ENCODE measurements around the gene ZNF800. TPM values are rescaled to one million over a fixed set of nuclear protein-coding genes. Genes with fewer than 3 reads are reported as not detected.

ZNF800 gene
- total and polyA plus RNA-seq, 2 of the 8 experiments (the other 6 are each of a cell fraction or from before 2014, with no cell fraction given): 1.0 to 6.5 TPM

- Histone ChIP-seq H2BK12ac (ENCODE audit: low read depth, low read length) (no peak overlapping the region), H3K4ac (replicated peaks; ENCODE audit: insufficient read length, low read depth, low read length) (no peak overlapping the region), H4K5ac (ENCODE audit: insufficient read length, low read depth, low read length) (no peak overlapping the region), H3K23me2 (ENCODE audit: low read depth, low read length) (peaks cover 4% of the 10 kb centered on the region; the same call in 1 of the 2 replicates), H3K27ac (ENCODE audit: low read depth, low read length) (no peak overlapping the region), H4K8ac (ENCODE audit: extremely low read depth, insufficient read depth, low read length) (no peak overlapping the region), H3K4me1 (replicated peaks in 1 of 4; ENCODE audit: control insufficient read depth in 3 of 4, insufficient read depth in 4 of 4, low read length in 3 of 4) (no peaks in the 10 kb centered on the region), H2BK20ac (ENCODE audit: low read length) (no peak overlapping the region), H3K4me2 (ENCODE audit: insufficient read depth in 1 of 2, low read depth in 2 of 2, low read length in 2 of 2) (no peak overlapping the region), H3K56ac (replicated peaks; ENCODE audit: insufficient read length, low read depth, low read length) (no peak overlapping the region), H2AK5ac (ENCODE audit: low read depth, low read length) (no peak overlapping the region), H3K27me3 (replicated peaks in 1 of 4; ENCODE audit: control insufficient read depth in 3 of 4, extremely low read depth in 1 of 4, insufficient read depth in 3 of 4, low read length in 3 of 4) (no peaks in the 10 kb centered on the region; a peak in 1 of 7 replicates), H3K79me2 (ENCODE audit: control insufficient read depth in 1 of 2, insufficient read depth in 2 of 2, low read length in 2 of 2) (no peaks in the 10 kb centered on the region), H4K20me1 (replicated peaks in 1 of 2; ENCODE audit: control insufficient read depth in 1 of 2, insufficient read depth in 2 of 2, low read length in 2 of 2) (peaks cover 0 to 3% of the 10 kb centered on the region in 2 experiments), H2BK15ac (ENCODE audit: low read length) (no peak overlapping the region), H3K18ac (ENCODE audit: extremely low read depth, low read length) (no peak overlapping the region), H3K9ac (replicated peaks in 1 of 4; ENCODE audit: extremely low read depth in 1 of 4, low read depth in 3 of 4, low read length in 3 of 4) (no peak overlapping the region), H3K79me1 (ENCODE audit: low read depth, low read length) (no peaks in the 10 kb centered on the region), H2BK120ac (replicated peaks; ENCODE audit: low read depth, low read length) (no peak overlapping the region), H3K36me3 (ENCODE audit: control insufficient read depth in 2 of 4, insufficient read depth in 4 of 4, low read length in 3 of 4) (no peaks in the 10 kb centered on the region), H2AFZ (ENCODE audit: low read length) (no peak overlapping the region), H3K4me3 (ENCODE audit: extremely low read depth in 1 of 4, insufficient read depth in 2 of 4, low read depth in 3 of 4, low read length in 4 of 4) (no peak overlapping the region), H3K9me3 (ENCODE audit: insufficient read depth in 2 of 2, low read depth in 1 of 2, low read length in 1 of 2) (no peaks in the 10 kb centered on the region), H3K23ac (ENCODE audit: insufficient read length) (no peak overlapping the region), H2BK5ac (ENCODE audit: low read depth, low read length) (no peak overlapping the region), H3K14ac (ENCODE audit: insufficient read length) (no peak overlapping the region), H4K91ac (replicated peaks; ENCODE audit: insufficient read length, low read length) (no peak overlapping the region)
- ChIA-PET CTCF (ENCODE audit: partially characterized antibody) (interaction anchor here (1.5 kb wide), 1 partner anchor 10 kb away, joined by 3 read pairs; no protein-coding TSS in a partner anchor), POLR2A (ENCODE audit: partially characterized antibody) (no interaction called here)
- no peak for DNase-seq (ENCODE audit: low read depth in 1 of 2, low spot score in 2 of 2)
- 84% methylated on average over 2 of the region's 2 CpGs; no CpG with 5 or more reads in 1 of the 2 experiments for WGBS, 2 experiments (ENCODE audit: extremely low coverage in 1 of 2, insufficient coverage in 1 of 2, insufficient read length in 1 of 2, insufficient replicate concordance in 2 of 2, low coverage in 1 of 2, low lambda C conversion rate in 2 of 2, missing lambda C conversion rate in 1 of 2)
- FAIRE-seq: no peak
- no peak for TF ChIP-seq RXRA (IDR thresholded peaks at IDR 0.05; ENCODE audit: insufficient read depth, low read depth, low read length)
- no peak for TF ChIP-seq CBX8 (IDR thresholded peaks at IDR 0.05; ENCODE audit: borderline replicate concordance, low read depth, low read length)
- TF ChIP-seq KDM1A (IDR thresholded peaks at IDR 0.05; ENCODE audit: borderline replicate concordance, low read length): no peak
- TF ChIP-seq TCF12 (IDR thresholded peaks at IDR 0.05; ENCODE audit: low read depth, low read length): no peak
- TF ChIP-seq POLR2AphosphoS5 (IDR thresholded peaks at IDR 0.05; ENCODE audit: low read depth, low read length): no peak
- TF ChIP-seq TAF1 (IDR thresholded peaks at IDR 0.05; ENCODE audit: low read depth, low read length): no peak
- TF ChIP-seq SP1 (IDR thresholded peaks at IDR 0.05; ENCODE audit: low read depth, low read length): no peak
- TF ChIP-seq CBX5 (IDR thresholded peaks at IDR 0.05; ENCODE audit: low read depth, low read length): no peak
- TF ChIP-seq BCL11A (IDR thresholded peaks at IDR 0.05; ENCODE audit: low read depth in 2 of 2, low read length in 2 of 2): no peak
- TF ChIP-seq JUN (IDR thresholded peaks at IDR 0.05; ENCODE audit: low read depth, low read length): no peak
These were observed 26.7 kb upstream of the ZNF800 start for GRCh38 chr7:127419196-127419595.
